RCC 7860 (cell line): ENCODE results near the gene PPP1R2B.

ENCODE experiments used
- DNase-seq: peaks from one replicate; pipeline ENCODE4 v3.0.0-alpha.2; 2015; ENCODE audit warnings: low spot score
- FAIRE-seq: peaks from 2 replicates; lab custom pipeline; 2012; peaks lifted over from hg19 to GRCh38; lab: Jason Lieb, UNC

PPP1R2B gene

DNA sequence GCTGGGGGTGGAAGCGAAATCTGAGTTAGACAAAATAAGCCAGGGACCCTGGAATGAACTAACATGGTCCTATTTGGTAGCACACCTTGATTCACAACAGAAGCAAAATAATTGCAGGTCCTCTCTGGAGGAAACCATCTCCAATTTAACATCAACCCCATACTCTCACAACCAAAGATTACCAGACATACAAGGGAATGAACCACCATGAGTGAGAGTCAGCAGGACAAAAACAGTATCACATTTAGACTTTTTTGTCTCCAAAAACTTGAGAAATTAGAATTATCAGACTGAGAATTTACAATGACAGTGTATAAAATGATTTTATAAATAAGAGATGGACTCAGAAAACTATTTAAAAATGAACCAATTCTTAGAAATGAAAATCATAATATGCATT, 21.1 kb downstream of the PPP1R2B start:
- no peak for FAIRE-seq
- DNase-seq, result no peak

DNA sequence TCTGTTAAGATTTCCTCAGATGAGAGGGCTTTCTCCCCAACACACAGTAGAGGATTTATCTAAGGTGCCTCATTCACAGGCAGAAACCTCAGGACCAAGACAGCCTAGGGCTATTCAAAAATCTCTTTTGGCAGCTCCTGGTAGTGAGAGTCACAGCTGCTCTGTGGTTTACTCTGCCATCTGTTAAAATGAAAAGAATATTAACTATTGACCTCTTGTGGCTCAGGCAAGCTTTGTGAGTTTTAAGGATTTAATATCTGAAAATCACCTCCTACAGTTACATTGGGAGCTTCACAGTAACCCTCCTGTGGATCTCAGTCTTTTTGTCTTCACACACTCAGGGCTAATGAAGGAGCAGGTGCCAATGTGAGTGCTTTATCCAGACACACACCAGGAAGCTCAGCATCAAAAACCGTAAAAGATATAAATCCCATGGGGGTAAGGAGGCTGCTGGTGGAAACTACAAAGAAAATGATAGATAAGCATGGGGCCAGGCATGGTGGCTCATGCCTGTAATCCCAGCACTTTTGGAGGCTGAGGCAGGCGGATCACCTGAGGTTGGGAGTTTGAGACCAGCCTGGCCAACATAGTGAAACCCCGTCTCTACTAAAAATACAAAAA, 29.7 kb downstream of the PPP1R2B start:
- no peak for DNase-seq

DNA sequence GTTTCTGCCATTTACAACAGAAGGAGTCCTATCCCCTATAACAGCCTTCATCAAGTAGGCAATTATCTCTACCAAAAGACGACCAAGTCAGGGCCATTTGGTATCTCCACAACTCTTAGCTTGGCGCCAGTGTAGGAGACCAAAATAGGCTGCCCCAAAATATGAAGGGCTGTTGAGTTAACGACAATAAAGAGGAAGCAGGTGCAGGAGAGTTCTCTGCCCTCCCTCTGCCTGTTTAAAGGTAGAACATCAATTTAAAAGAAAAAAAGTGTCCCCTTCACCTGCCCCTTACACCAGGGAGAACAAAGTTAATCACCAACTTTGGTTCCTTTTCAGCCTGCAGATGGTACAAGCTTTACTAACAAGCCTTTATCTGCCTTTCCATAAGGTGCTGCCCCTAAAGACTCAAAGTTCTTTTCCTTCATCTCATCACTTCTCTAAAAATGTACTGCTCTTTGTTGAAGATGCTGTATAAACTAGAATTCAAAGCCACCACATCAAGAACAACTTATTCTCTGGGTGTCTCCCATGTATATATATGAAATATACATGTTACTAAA, 33.3 kb downstream of the PPP1R2B start:
- no peak for DNase-seq
- no peak for FAIRE-seq

More for the DNA sequence above, 29.7 kb downstream of the PPP1R2B start:
- FAIRE-seq, result no peak

DNA sequence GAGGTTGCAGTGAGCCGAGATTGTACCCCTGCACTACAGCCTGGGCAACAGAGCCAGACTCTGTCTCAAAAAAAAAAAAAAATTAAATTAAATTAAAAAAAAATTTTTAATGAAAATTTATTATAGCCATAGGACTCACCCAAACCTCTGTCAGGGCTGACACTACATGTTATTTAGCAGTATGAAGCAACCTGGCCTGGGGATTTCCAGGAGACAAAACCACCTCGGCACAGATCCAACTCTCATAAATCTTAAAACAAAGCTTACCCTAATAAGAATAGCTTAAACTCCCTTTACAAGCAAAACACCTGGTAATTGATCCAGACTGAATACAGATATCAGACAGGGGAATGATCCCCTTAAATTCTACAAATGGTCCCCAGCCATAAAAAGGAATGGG, 38.4 kb downstream of the PPP1R2B start:
- no peak for DNase-seq
- FAIRE-seq, result no peak

DNA sequence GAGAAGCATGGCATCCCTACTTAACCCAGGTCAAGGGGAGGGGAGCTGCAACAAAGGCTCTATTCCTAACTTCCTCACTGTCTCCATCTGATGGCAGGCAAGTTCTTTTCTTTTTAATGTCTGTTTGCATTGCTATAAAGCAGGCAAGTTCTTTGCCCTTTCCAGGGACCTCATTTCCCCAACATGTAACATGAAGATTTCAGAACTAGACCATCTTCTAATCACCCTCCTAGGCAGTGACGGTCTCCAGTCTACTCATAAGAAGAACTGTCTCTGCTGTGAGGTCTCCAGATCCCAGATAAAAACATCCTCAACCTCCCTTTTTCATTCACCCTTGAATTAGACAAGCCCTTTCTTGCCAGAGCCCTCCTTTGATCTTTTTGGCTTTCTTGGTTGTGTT, 42.1 kb downstream of the PPP1R2B start:
- peak; percentile 5 for DNase-seq

DNA sequence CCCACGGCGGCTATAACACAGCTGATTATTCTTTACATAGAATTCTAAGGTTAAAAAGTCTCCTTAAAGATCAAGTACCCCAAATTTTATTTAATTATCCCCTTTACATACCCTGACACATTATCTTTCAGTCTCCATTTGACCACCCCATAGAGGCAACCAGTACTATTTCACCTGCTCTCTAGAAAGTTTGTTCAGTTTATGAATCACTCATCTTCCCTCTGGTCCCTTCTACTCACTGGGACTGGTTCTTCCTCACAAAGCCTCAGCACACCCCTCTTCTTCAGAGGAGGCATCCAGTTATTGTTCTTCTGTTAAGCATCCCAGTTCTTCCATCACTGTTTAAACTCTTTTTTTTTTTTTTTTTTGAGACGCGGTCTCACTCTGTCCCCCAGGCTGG, 42.8 kb downstream of the PPP1R2B start:
- no peak for DNase-seq
- no peak for FAIRE-seq

More for the DNA sequence above, 42.1 kb downstream of the PPP1R2B start:
- FAIRE-seq, result no peak

DNA sequence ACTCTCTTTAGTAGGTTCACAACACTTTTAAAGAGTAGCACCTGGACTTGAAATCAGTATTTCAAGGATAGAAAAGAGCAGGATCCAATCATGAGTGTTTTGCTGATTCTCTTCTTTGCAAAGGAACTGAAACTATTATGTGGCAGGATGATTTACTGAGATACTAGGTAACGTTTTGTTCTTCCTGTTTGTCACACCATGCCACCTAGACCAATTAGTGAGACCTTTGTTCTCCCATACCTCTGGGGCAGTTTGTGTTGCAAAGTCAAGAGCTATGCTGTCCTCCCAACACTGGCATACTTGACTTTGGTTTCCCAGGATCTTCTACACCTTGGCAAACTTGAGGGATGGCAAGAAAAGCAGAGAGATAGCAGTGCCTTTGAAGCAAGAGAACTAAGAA, 43.4 kb downstream of the PPP1R2B start:
- DNase-seq (no peak), FAIRE-seq (no peak)

DNA sequence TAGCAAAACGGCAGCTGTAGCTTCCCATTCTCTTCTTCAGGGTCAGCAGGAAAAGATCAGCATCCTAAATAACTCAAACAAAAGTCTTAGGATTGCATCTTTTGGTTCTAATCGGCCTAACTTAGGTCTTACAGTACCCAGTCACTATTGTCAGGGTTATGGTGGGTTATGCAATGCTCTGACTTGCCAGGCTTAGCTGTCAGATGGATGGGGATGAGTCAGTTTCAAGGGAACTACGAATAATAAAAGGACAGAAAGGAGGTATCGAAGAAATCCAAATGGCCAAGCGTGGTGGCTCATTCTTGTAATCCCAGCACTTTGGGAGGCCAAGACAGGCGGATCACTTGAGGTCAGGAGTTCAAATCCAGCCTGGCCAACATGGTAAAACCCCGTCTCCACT, 46.5 kb downstream of the PPP1R2B start:
- no peak for DNase-seq

More for the DNA sequence above, 46.5 kb downstream of the PPP1R2B start:
- FAIRE-seq, result no peak
